PFSK-1 (cell line): ENCODE results near the gene GSC2.

ENCODE experiments used
- POLR2AphosphoS5 ChIP-seq: IDR thresholded peaks from 2 replicates; pipeline ENCODE4 v1.6.1; 2012; ENCODE audit warnings: low read depth, mild to moderate bottlenecking, control low read depth, low read length, moderate library complexity
- SIN3A ChIP-seq: IDR thresholded peaks from 2 replicates; pipeline ENCODE4 v1.6.1; 2012; ENCODE audit warnings: mild to moderate bottlenecking, low read length, moderate library complexity, borderline replicate concordance; ENCODE audit not compliant: insufficient read depth
- TAF1 ChIP-seq: IDR thresholded peaks from 2 replicates; pipeline ENCODE4 v1.6.1; 2012; ENCODE audit warnings: low read length, control low read depth, borderline replicate concordance; ENCODE audit not compliant: insufficient read depth
- TF ChIP-seq, protein P1 (sequence below), 2 experiments: IDR thresholded peaks; 2 replicates each; pipeline versions ENCODE4 v1.6.1 to v1.8.0; 2011 to 2012; ENCODE audit warnings: low read depth in 2 of 2, low read length in 2 of 2, control low read depth in 1 of 2, inconsistent platforms in 1 of 2, mild to moderate bottlenecking in 1 of 2, moderate library complexity in 1 of 2; ENCODE audit not compliant: insufficient read depth in 1 of 2

DNA sequence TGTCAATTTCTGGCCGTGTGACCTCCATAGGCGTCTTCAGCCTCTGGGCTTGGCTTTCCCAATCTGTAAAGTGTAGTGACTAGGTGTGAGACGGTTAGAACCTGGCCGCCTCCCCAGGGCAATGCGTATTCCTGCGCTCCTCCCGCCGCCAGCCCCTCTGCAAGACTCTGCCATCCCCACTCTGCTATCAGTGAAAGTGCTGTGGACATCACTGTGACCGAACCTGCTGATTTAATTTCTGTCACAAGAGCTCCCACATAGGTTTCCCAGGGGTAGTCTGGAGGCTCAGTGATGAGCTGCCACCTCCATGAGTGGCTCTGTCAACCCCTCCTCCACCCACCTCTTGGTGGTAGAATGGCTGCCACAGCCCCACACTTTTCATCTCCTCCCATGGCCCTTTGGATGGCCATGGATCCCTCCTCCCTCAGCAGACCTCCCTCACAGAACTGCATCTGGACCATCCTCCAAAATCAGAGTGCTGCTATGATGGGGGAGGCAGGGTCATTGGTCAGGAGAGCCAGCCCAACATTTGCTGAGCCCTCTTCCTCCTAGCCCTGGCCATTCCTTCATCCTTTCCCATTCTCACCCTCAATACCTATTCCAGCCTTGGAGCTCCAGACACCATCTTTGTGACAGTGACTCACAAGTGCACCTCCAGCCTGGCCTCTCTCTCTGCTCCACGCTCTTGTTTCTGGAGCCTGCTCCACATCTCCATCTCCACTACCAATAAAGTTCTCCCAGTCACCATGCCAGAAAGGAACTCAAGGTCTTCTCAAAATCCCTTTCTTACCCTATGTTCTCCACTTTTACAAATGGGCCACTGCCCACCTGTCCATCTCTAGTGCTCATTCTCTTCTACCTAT is 1.5 kb upstream of the GSC2 start:
- no peak for TF ChIP-seq POLR2AphosphoS5
- TF ChIP-seq, protein P1, sequence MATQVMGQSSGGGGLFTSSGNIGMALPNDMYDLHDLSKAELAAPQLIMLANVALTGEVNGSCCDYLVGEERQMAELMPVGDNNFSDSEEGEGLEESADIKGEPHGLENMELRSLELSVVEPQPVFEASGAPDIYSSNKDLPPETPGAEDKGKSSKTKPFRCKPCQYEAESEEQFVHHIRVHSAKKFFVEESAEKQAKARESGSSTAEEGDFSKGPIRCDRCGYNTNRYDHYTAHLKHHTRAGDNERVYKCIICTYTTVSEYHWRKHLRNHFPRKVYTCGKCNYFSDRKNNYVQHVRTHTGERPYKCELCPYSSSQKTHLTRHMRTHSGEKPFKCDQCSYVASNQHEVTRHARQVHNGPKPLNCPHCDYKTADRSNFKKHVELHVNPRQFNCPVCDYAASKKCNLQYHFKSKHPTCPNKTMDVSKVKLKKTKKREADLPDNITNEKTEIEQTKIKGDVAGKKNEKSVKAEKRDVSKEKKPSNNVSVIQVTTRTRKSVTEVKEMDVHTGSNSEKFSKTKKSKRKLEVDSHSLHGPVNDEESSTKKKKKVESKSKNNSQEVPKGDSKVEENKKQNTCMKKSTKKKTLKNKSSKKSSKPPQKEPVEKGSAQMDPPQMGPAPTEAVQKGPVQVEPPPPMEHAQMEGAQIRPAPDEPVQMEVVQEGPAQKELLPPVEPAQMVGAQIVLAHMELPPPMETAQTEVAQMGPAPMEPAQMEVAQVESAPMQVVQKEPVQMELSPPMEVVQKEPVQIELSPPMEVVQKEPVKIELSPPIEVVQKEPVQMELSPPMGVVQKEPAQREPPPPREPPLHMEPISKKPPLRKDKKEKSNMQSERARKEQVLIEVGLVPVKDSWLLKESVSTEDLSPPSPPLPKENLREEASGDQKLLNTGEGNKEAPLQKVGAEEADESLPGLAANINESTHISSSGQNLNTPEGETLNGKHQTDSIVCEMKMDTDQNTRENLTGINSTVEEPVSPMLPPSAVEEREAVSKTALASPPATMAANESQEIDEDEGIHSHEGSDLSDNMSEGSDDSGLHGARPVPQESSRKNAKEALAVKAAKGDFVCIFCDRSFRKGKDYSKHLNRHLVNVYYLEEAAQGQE (IDR thresholded peaks at IDR 0.05; ENCODE audit: insufficient read depth in 1 of 2, low read depth in 2 of 2, low read length in 2 of 2), result no peak
- TF ChIP-seq TAF1, result no peak
- no peak for TF ChIP-seq SIN3A
